Osteocyte (in vitro differentiated cells): ENCODE data around the gene UTF1. TPM values are rescaled to one million over a fixed set of nuclear protein-coding genes. Genes with fewer than 3 reads are reported as not detected.

Source experiments
- DNase-seq: peaks from one replicate; pipeline ENCODE4 v3.0.0; 2021; ENCODE audit warnings: mixed read lengths; ENCODE audit not compliant: unreplicated experiment; ENCODE audit errors: extremely low spot score
- H3K27ac Mint-ChIP-seq: one replicate; pipeline ENCODE4 v1.8.0; 2021; ENCODE audit warnings: mild to moderate bottlenecking, mixed read lengths; ENCODE audit not compliant: unreplicated experiment
- H3K27me3 Mint-ChIP-seq: one replicate; pipeline ENCODE4 v1.8.0; 2021; ENCODE audit warnings: mixed read lengths; ENCODE audit not compliant: unreplicated experiment
- H3K36me3 Mint-ChIP-seq: one replicate; pipeline ENCODE4 v1.8.0; 2021; ENCODE audit warnings: mixed read lengths; ENCODE audit not compliant: unreplicated experiment
- H3K4me1 Mint-ChIP-seq: one replicate; pipeline ENCODE4 v1.8.0; 2021; ENCODE audit warnings: mixed read lengths; ENCODE audit not compliant: unreplicated experiment
- H3K4me3 Mint-ChIP-seq: one replicate; pipeline ENCODE4 v1.8.0; 2021; ENCODE audit warnings: mild to moderate bottlenecking, moderate library complexity, mixed read lengths; ENCODE audit not compliant: unreplicated experiment
- H3K9me3 Mint-ChIP-seq: one replicate; pipeline ENCODE4 v1.8.0; 2021; ENCODE audit warnings: mixed read lengths; ENCODE audit not compliant: unreplicated experiment
- total RNA-seq: library from RNA; stranded (reverse); gene quantifications from 2 replicates; pipeline ENCODE4 v1.2.1, GENCODE V29; 2021
- TF ChIP-seq, protein P1 (sequence below): fragments of 200-600 bp; sonication (generic); IDR thresholded peaks from 2 replicates; pipeline ENCODE4 v1.5.0; 2021; ENCODE audit warnings: antibody characterized with exemption, mild to moderate bottlenecking, moderate library complexity

Gene UTF1
- total RNA-seq, 1 donor from 2014 or later = not detected

DNA sequence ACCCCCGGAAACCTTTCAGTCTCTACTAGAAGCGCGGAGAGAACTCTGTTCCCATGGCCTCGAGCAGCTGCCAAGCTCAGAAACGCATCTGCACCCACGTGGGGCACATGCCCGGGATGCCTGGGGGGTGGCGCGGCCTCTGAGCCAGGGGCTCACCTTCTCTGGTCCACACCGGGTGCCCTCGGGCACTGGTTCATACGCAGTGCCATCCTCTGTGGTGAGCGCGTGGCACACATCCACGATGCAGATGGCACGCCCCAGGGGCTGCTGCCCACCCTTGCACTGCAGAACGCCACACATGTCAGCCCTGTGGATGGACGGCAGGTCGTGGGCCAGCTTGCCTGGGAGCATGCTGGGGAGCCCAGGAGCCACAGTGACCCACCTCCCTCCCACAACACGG, 40.2 kb downstream of the UTF1 start:
- Mint-ChIP-seq H3K36me3 (no peaks in the 10 kb centered on the region), H3K27ac (no peak overlapping the region), H3K27me3 (no peaks in the 10 kb centered on the region), H3K4me1 (no peaks in the 10 kb centered on the region), H3K4me3 (no peak overlapping the region), H3K9me3 (no peaks in the 10 kb centered on the region)
- TF ChIP-seq, protein P1, sequence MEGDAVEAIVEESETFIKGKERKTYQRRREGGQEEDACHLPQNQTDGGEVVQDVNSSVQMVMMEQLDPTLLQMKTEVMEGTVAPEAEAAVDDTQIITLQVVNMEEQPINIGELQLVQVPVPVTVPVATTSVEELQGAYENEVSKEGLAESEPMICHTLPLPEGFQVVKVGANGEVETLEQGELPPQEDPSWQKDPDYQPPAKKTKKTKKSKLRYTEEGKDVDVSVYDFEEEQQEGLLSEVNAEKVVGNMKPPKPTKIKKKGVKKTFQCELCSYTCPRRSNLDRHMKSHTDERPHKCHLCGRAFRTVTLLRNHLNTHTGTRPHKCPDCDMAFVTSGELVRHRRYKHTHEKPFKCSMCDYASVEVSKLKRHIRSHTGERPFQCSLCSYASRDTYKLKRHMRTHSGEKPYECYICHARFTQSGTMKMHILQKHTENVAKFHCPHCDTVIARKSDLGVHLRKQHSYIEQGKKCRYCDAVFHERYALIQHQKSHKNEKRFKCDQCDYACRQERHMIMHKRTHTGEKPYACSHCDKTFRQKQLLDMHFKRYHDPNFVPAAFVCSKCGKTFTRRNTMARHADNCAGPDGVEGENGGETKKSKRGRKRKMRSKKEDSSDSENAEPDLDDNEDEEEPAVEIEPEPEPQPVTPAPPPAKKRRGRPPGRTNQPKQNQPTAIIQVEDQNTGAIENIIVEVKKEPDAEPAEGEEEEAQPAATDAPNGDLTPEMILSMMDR = no peak
- DNase-seq = no peak

DNA sequence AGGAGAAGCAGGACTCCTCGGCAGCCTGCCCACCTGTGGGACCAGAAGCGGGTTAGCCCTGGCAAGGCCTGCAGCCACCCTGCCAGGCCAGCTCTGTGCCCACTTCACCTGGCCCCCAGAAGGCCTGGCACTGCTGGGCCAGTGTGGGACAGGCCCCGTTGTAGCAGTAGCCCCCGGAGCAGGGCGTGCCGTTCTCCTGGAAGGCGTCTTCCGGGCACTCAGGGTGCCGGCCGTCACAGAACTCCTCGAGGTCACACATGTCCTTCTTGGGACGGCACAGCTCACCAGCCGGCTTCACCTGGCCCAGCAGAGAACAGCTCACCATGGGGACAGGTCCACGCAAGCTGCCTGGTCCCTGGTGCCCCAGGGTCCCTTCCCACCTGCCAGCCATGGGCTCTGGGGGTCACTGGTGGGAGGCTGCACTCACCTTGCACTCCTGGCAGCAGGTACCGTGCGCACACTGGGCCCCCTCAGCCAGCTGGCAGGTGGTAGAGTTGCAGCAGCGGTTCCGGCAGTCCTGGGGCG, 40.8 kb downstream of the UTF1 start:
- no peaks in the 10 kb centered on the region for H3K4me1 Mint-ChIP-seq
- DNase-seq = no peak
- no peaks in the 10 kb centered on the region for H3K36me3 Mint-ChIP-seq
- no peak overlapping the region for H3K27ac Mint-ChIP-seq
- no peaks in the 10 kb centered on the region for H3K27me3 Mint-ChIP-seq
- TF ChIP-seq, protein P1 = no peak
- H3K4me3 Mint-ChIP-seq = no peak overlapping the region
- no peaks in the 10 kb centered on the region for H3K9me3 Mint-ChIP-seq

DNA sequence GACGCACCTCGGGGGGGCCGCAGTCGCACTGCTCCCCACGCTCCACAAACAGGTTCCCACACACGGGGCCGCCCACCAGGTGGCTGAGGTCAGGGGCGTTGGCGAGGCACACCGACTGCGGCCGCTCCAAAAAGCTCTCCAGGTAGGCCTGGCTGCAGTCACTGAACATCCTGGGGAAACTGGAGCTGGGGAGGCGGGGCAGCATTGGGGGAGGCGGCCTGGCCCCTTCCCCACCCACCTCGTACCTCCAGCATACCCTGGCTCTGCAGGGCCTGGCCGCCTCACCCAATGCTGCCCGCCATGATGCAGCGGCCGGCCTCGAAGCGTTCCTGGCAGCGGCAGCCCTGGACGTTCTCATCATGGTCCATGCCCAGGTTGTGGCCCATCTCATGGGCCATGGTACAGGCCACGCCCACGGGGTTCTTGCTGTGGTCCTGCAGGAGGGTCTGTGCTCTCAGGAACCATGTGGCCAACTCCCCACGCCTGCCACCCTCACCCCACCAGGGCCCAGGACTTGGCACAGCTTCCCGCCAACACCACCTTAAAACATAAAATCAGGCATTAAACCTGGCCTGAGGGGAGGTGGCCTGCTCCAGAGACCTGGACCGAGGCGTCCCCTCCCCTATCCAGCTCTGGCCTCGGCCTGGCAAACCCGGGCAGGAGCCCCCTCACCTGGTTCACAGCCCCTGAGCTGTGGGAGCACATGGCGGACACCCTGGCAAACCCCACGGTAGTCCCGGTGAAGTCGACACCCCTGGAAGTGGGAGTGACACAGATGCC, 41.7 kb downstream of the UTF1 start:
- Mint-ChIP-seq H3K27me3 (no peaks in the 10 kb centered on the region), H3K4me3 (no peak overlapping the region), H3K36me3 (no peaks in the 10 kb centered on the region), H3K27ac (no peak overlapping the region), H3K9me3 (no peaks in the 10 kb centered on the region), H3K4me1 (no peaks in the 10 kb centered on the region)
- DNase-seq = no peak
- TF ChIP-seq, protein P1 = no peak

DNA sequence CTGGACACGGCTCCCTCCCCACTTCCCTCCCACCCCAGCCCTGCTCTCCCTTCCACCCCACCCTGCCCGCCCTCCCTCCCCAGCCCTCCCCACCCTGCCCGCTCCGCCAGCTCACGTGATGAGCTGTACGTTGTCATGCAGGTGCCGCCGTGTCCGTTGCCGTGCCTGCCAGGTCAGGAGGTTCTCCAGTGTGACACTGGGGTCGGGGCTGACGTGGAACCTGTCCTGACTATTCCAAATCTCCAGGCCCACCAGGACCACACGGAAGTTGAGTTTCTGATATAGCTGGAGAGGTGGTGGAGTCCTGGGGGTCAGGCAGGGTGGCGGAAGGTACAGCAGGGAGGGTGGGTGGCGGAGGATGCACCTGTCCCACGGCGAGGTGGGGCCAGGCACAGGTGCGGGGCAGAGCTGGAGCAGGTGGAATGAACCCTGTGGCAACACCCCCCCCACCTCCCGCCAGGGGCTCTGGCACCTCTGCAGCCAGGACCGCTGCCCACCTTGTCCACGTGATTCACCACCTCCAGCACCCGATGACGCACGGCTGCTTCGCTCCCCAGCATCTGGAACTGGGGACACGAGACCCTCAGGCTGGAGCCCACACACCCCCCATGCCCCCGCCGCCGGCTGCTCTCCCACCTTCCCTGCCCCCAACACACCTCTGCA, 42.4 kb downstream of the UTF1 start:
- DNase-seq = no peak
- H3K9me3 Mint-ChIP-seq = no peaks in the 10 kb centered on the region
- no peaks in the 10 kb centered on the region for H3K36me3 Mint-ChIP-seq
- H3K27ac Mint-ChIP-seq = no peak overlapping the region
- H3K4me1 Mint-ChIP-seq = no peaks in the 10 kb centered on the region
- H3K27me3 Mint-ChIP-seq = no peaks in the 10 kb centered on the region
- H3K4me3 Mint-ChIP-seq = no peak overlapping the region
- TF ChIP-seq, protein P1 = no peak

DNA sequence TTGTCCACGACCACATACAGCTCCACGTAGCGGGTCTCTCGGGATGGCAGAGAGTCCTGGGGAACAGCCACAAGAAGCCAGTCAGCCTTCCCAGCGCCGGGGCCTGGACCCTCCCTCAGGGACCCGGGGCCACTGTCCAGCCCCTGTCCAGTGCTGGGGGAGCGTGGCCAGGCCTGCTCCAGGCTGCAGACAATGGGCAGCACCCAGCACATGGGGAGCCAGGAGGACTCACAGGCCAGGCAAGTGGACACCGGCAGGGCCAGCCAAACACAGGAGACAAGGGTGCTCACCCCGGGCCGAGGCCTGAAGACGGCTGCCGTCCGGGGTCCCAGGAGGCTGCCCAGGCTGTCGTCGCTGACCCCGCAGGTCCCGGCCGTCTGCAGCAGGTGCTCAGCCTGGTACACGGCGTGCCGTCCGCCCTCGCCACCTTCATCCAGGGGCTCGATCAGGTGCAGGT, 43.0 kb downstream of the UTF1 start:
- Mint-ChIP-seq H3K27ac (no peak overlapping the region), H3K9me3 (no peaks in the 10 kb centered on the region), H3K4me1 (peaks cover 1% of the 10 kb centered on the region), H3K4me3 (no peak overlapping the region), H3K27me3 (no peaks in the 10 kb centered on the region), H3K36me3 (no peaks in the 10 kb centered on the region)
- TF ChIP-seq, protein P1 = no peak
- DNase-seq = no peak
